Muscle layer of duodenum (tissue), 2 donors: ENCODE measurements around the gene C5orf22.
"Not testable (repeated sequence)": the region's sequence is repeated elsewhere in the genome, so short reads cannot be mapped to it uniquely, and the experiment has no call there.

Source experiments
- H3K27ac ChIP-seq: one replicate; pipeline ENCODE4 v1.7.0; 2013; ENCODE audit warnings: mild to moderate bottlenecking, low read length
- H3K27me3 ChIP-seq: one replicate; pipeline ENCODE4 v1.7.0; 2013; ENCODE audit warnings: low read depth, mild to moderate bottlenecking, control low read depth, low read length
- H3K36me3 ChIP-seq, 2 donors: one replicate each; pipeline ENCODE4 v1.7.0; 2013; ENCODE audit warnings: low read length in 2 of 2, control low read depth in 1 of 2, mild to moderate bottlenecking in 1 of 2; ENCODE audit not compliant: insufficient read depth in 2 of 2, control insufficient read depth in 1 of 2
- H3K4me1 ChIP-seq, 2 donors: one replicate each; pipeline ENCODE4 v1.7.0; 2013; ENCODE audit warnings: low read length in 2 of 2, mild to moderate bottlenecking in 2 of 2, control low read depth in 1 of 2, moderate library complexity in 1 of 2; ENCODE audit not compliant: insufficient read depth in 2 of 2, control insufficient read depth in 1 of 2
- H3K4me3 ChIP-seq, 2 donors: one replicate each; pipeline ENCODE4 v1.7.0; 2013; ENCODE audit warnings: low read length in 2 of 2, low read depth in 1 of 2, mild to moderate bottlenecking in 1 of 2
- H3K9me3 ChIP-seq, 2 donors: one replicate each; pipeline ENCODE4 v1.7.0; 2013; ENCODE audit warnings: low read length in 2 of 2, control low read depth in 1 of 2, mild to moderate bottlenecking in 1 of 2; ENCODE audit not compliant: control insufficient read depth in 1 of 2
- donor health status: healthy.

The C5orf22 gene

GRCh38 chr5:31553863-31554262, 21.8 kb downstream of the C5orf22 start:
- Histone ChIP-seq H3K27me3 (no peaks in the 10 kb centered on the region), H3K4me1 (no peaks in the 10 kb centered on the region), H3K4me3 (no peak overlapping the region), H3K27ac (no peak overlapping the region), H3K36me3 (peaks cover 27 to 60% of the 10 kb centered on the region in 2 donors), H3K9me3 (no peaks in the 10 kb centered on the region)

- Histone ChIP-seq H3K27ac (no peak overlapping the region), H3K4me1 (no peaks in the 10 kb centered on the region), H3K4me3 (no peak overlapping the region), H3K27me3 (no peaks in the 10 kb centered on the region), H3K9me3 (no peaks in the 10 kb centered on the region), H3K36me3 (peaks cover 27 to 58% of the 10 kb centered on the region in 2 donors)
Observed at GRCh38 chr5:31554552-31554951, 22.5 kb downstream of the C5orf22 start.

- Histone ChIP-seq H3K36me3 (peaks cover 23 to 53% of the 10 kb centered on the region in 2 donors), H3K27ac (no peak overlapping the region), H3K9me3 (no peaks in the 10 kb centered on the region), H3K4me3 (no peak overlapping the region), H3K4me1 (no peaks in the 10 kb centered on the region), H3K27me3 (no peaks in the 10 kb centered on the region)
Observed at GRCh38 chr5:31556461-31556860, 24.4 kb downstream of the C5orf22 start.

GRCh38 chr5:31559942-31560341, 27.8 kb downstream of the C5orf22 start:
- Histone ChIP-seq H3K4me3 (no peak overlapping the region), H3K4me1 (peaks cover 0 to 11% of the 10 kb centered on the region in 2 donors), H3K36me3 (peaks cover 0 to 22% of the 10 kb centered on the region in 2 donors), H3K27me3 (no peaks in the 10 kb centered on the region), H3K9me3 (no peaks in the 10 kb centered on the region), H3K27ac (no peak overlapping the region)

- H3K9me3 ChIP-seq = no peaks in the 10 kb centered on the region
- peaks cover 0 to 11% of the 10 kb centered on the region in 2 donors for H3K4me1 ChIP-seq
- H3K27me3 ChIP-seq = no peaks in the 10 kb centered on the region
- H3K4me3 ChIP-seq = no peak overlapping the region
- peaks cover 0 to 6% of the 10 kb centered on the region in 2 donors for H3K36me3 ChIP-seq
- H3K27ac ChIP-seq = no peak overlapping the region
Observed at GRCh38 chr5:31561946-31562345, 29.8 kb downstream of the C5orf22 start.

- no peak overlapping the region for H3K27ac ChIP-seq
Observed at GRCh38 chr5:31563216-31563615, 31.1 kb downstream of the C5orf22 start.

GRCh38 chr5:31566362-31566761, 34.3 kb downstream of the C5orf22 start:
- H3K27ac ChIP-seq, H3K27me3 ChIP-seq, H3K36me3 ChIP-seq, H3K9me3 ChIP-seq, H3K4me3 ChIP-seq: not testable (repeated sequence)
- H3K4me1 ChIP-seq = peaks cover 0 to 11% of the 10 kb centered on the region in 2 donors

More at GRCh38 chr5:31563216-31563615, 31.1 kb downstream of the C5orf22 start:
- no peaks in the 10 kb centered on the region for H3K9me3 ChIP-seq
- no peaks in the 10 kb centered on the region for H3K36me3 ChIP-seq
- H3K4me3 ChIP-seq = no peak overlapping the region
- H3K4me1 ChIP-seq = peaks cover 0 to 11% of the 10 kb centered on the region in 2 donors
- H3K27me3 ChIP-seq = no peaks in the 10 kb centered on the region

- Histone ChIP-seq H3K36me3 (no peaks in the 10 kb centered on the region), H3K27ac (no peak overlapping the region), H3K27me3 (no peaks in the 10 kb centered on the region), H3K4me3 (no peak overlapping the region), H3K4me1 (peaks cover 0 to 5% of the 10 kb centered on the region in 2 donors), H3K9me3 (no peaks in the 10 kb centered on the region)
Observed at GRCh38 chr5:31568302-31568835, 36.3 kb downstream of the C5orf22 start.

- no peak overlapping the region for H3K27ac ChIP-seq
- no peaks in the 10 kb centered on the region for H3K4me1 ChIP-seq
- no peaks in the 10 kb centered on the region for H3K9me3 ChIP-seq
- H3K36me3 ChIP-seq = no peaks in the 10 kb centered on the region
- no peaks in the 10 kb centered on the region for H3K27me3 ChIP-seq
- H3K4me3 ChIP-seq = no peak overlapping the region
Observed at GRCh38 chr5:31569068-31569467, 37.0 kb downstream of the C5orf22 start.

- Histone ChIP-seq H3K27ac (no peak overlapping the region), H3K36me3 (no peaks in the 10 kb centered on the region), H3K4me3 (no peak overlapping the region), H3K27me3 (no peaks in the 10 kb centered on the region), H3K9me3 (no peaks in the 10 kb centered on the region), H3K4me1 (no peaks in the 10 kb centered on the region)
Observed at GRCh38 chr5:31573494-31574142, 41.5 kb downstream of the C5orf22 start.

GRCh38 chr5:31574772-31575171, 42.7 kb downstream of the C5orf22 start:
- Histone ChIP-seq H3K36me3 (no peaks in the 10 kb centered on the region), H3K27me3 (no peaks in the 10 kb centered on the region), H3K4me1 (no peaks in the 10 kb centered on the region), H3K9me3 (no peaks in the 10 kb centered on the region), H3K4me3 (no peak overlapping the region), H3K27ac (no peak overlapping the region)

GRCh38 chr5:31577438-31577837, 45.3 kb downstream of the C5orf22 start:
- H3K4me1 ChIP-seq = no peaks in the 10 kb centered on the region
- no peaks in the 10 kb centered on the region for H3K27me3 ChIP-seq
- H3K36me3 ChIP-seq = no peaks in the 10 kb centered on the region
- H3K4me3 ChIP-seq = no peak overlapping the region
- no peaks in the 10 kb centered on the region for H3K9me3 ChIP-seq
- no peak overlapping the region for H3K27ac ChIP-seq
